NT2/D1 (cell line): ENCODE measurements around the gene IL1R2.

Experiments
- DNase-seq: peaks from one replicate; pipeline ENCODE4 v3.0.0-alpha.2; 2011; ENCODE audit warnings: low read depth, low spot score
- H3K27me3 ChIP-seq: 2 replicates; pipeline ENCODE4 v1.6.0; 2011; ENCODE audit warnings: mild to moderate bottlenecking; ENCODE audit not compliant: insufficient read length, insufficient read depth
- H3K36me3 ChIP-seq: 2 replicates; pipeline ENCODE4 v1.6.1; 2011; ENCODE audit warnings: mild to moderate bottlenecking, low read length, mixed read lengths; ENCODE audit not compliant: insufficient read depth, insufficient read length
- H3K4me1 ChIP-seq: 2 replicates; pipeline ENCODE4 v1.5.1; 2011; ENCODE audit not compliant: insufficient read depth, insufficient read length
- H3K4me3 ChIP-seq: 2 replicates; pipeline ENCODE4 v1.5.1; 2011; ENCODE audit warnings: low read depth; ENCODE audit not compliant: insufficient read length
- H3K9ac ChIP-seq: 2 replicates; pipeline ENCODE4 v1.6.0; 2011; ENCODE audit warnings: low read depth; ENCODE audit not compliant: insufficient read length
- H3K9me3 ChIP-seq: 2 replicates; pipeline ENCODE4 v1.5.1; 2011; ENCODE audit warnings: mild to moderate bottlenecking, low read length; ENCODE audit not compliant: insufficient read depth
- SUZ12 ChIP-seq: IDR thresholded peaks from 2 replicates; pipeline ENCODE4 v1.6.1; 2011; ENCODE audit not compliant: insufficient read length, insufficient read depth; ENCODE audit errors: extremely low read depth
- YY1 ChIP-seq: IDR thresholded peaks from 2 replicates; pipeline ENCODE4 v1.6.1; 2011; ENCODE audit not compliant: insufficient read length, insufficient read depth
- ZNF274 ChIP-seq: IDR thresholded peaks from 2 replicates; pipeline ENCODE4 v1.6.1; 2011; ENCODE audit warnings: mild to moderate bottlenecking, low read depth, low read length

The IL1R2 gene

GRCh38 chr2:102029405-102029804 is 37.6 kb downstream of the IL1R2 start:
- TF ChIP-seq SUZ12 = no peak
- no peak for TF ChIP-seq YY1
- no peak for TF ChIP-seq ZNF274
- Histone ChIP-seq H3K4me1 (peaks cover 2% of the 10 kb centered on the region), H3K9me3 (peaks cover 8% of the 10 kb centered on the region; the same call in 1 of the 2 replicates), H3K27me3 (no peaks in the 10 kb centered on the region), H3K4me3 (no peak overlapping the region), H3K36me3 (no peaks in the 10 kb centered on the region), H3K9ac (no peak overlapping the region)
- no peak for DNase-seq

- H3K4me1 ChIP-seq = peaks cover 2% of the 10 kb centered on the region
- TF ChIP-seq YY1 (no peak), SUZ12 (no peak), ZNF274 (no peak)
- no peaks in the 10 kb centered on the region for H3K36me3 ChIP-seq
- no peak for DNase-seq
- H3K9me3 ChIP-seq = peaks cover 13% of the 10 kb centered on the region; the same call in 1 of the 2 replicates
- no peak overlapping the region for H3K9ac ChIP-seq
- H3K27me3 ChIP-seq = no peaks in the 10 kb centered on the region
- no peak overlapping the region for H3K4me3 ChIP-seq
Observed at GRCh38 chr2:102029952-102030351, 38.2 kb downstream of the IL1R2 start.

GRCh38 chr2:102030502-102030854 is 38.7 kb downstream of the IL1R2 start:
- Histone ChIP-seq H3K4me1 (peaks cover 2% of the 10 kb centered on the region), H3K27me3 (no peaks in the 10 kb centered on the region), H3K36me3 (no peaks in the 10 kb centered on the region), H3K4me3 (no peak overlapping the region), H3K9ac (no peak overlapping the region), H3K9me3 (peaks cover 18% of the 10 kb centered on the region; the same call in 1 of the 2 replicates)
- DNase-seq = no peak
- TF ChIP-seq YY1 (no peak), SUZ12 (no peak), ZNF274 (no peak)

- no peak overlapping the region for H3K9ac ChIP-seq
- TF ChIP-seq ZNF274 (no peak), YY1 (no peak), SUZ12 (no peak)
- no peak for DNase-seq
- no peaks in the 10 kb centered on the region for H3K36me3 ChIP-seq
- H3K4me3 ChIP-seq = no peak overlapping the region
- no peaks in the 10 kb centered on the region for H3K27me3 ChIP-seq
- peaks cover 2% of the 10 kb centered on the region for H3K4me1 ChIP-seq
- peaks cover 23% of the 10 kb centered on the region; the same call in 1 of the 2 replicates for H3K9me3 ChIP-seq
Observed at GRCh38 chr2:102030855-102031527, 39.2 kb downstream of the IL1R2 start.

GRCh38 chr2:102032368-102033030 is 40.7 kb downstream of the IL1R2 start:
- no peak for DNase-seq
- Histone ChIP-seq H3K36me3 (no peaks in the 10 kb centered on the region), H3K4me3 (no peak overlapping the region), H3K9me3 (peaks cover 23% of the 10 kb centered on the region; the same call in 1 of the 2 replicates), H3K9ac (no peak overlapping the region), H3K4me1 (peaks cover 2% of the 10 kb centered on the region), H3K27me3 (no peaks in the 10 kb centered on the region)
- TF ChIP-seq YY1 (no peak), ZNF274 (no peak), SUZ12 (no peak)

- peaks cover 23% of the 10 kb centered on the region; the same call in 1 of the 2 replicates for H3K9me3 ChIP-seq
- no peak overlapping the region for H3K9ac ChIP-seq
- no peaks in the 10 kb centered on the region for H3K27me3 ChIP-seq
- no peaks in the 10 kb centered on the region for H3K36me3 ChIP-seq
- no peak for DNase-seq
- no peak for TF ChIP-seq ZNF274
- no peak for TF ChIP-seq SUZ12
- no peak for TF ChIP-seq YY1
- peaks cover 2% of the 10 kb centered on the region for H3K4me1 ChIP-seq
- no peak overlapping the region for H3K4me3 ChIP-seq
Observed at GRCh38 chr2:102033031-102033749, 41.4 kb downstream of the IL1R2 start.
